Muscle layer of colon (tissue), 2 donors: ENCODE results near the gene GBE1.

Experiments
- H3K27ac ChIP-seq: one replicate; pipeline ENCODE4 v1.7.0; 2013; ENCODE audit warnings: low read depth, mild to moderate bottlenecking, low read length, moderate library complexity
- H3K27me3 ChIP-seq, 2 donors: one replicate each; pipeline ENCODE4 v1.7.0; 2013; ENCODE audit warnings: low read length in 2 of 2, mild to moderate bottlenecking in 2 of 2; ENCODE audit not compliant: insufficient read depth in 2 of 2, control insufficient read depth in 1 of 2
- H3K36me3 ChIP-seq: one replicate; pipeline ENCODE4 v1.7.0; 2013; ENCODE audit warnings: mild to moderate bottlenecking, low read length; ENCODE audit not compliant: insufficient read depth
- H3K4me1 ChIP-seq: one replicate; pipeline ENCODE4 v1.7.0; 2013; ENCODE audit warnings: mild to moderate bottlenecking, low read length; ENCODE audit not compliant: insufficient read depth
- H3K4me3 ChIP-seq, 2 donors: one replicate each; pipeline ENCODE4 v1.7.0; 2013; ENCODE audit warnings: low read length in 2 of 2, low read depth in 1 of 2, mild to moderate bottlenecking in 1 of 2, moderate library complexity in 1 of 2
- H3K9ac ChIP-seq: one replicate; pipeline ENCODE4 v1.7.0; 2013; ENCODE audit warnings: low read length
- H3K9me3 ChIP-seq: one replicate; pipeline ENCODE4 v1.7.0; 2013; ENCODE audit warnings: mild to moderate bottlenecking, low read length
- donor health status: abdominal sarcoma.
- donor health status: Adenocarcinoma of cecum.

GBE1 gene

DNA sequence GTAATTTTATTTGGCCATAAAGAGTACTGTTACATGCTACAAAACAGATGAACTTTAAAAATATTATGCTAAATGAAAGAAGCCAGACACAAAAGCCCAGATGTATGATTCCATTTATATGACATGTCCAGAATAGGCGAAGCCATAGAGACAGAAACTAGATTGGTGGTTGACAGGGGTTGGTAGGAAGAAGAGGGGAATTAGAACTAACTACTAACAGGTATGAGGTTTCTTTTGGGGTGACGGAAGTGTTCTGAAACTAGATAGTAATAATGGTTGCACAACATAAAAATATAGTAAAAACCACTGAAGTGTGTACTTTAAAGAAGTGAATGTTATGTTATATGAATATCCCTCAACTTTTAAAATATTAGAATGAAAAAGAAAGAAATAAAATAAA lies 66.1 kb downstream of the GBE1 start:
- H3K9ac ChIP-seq: no peak overlapping the region
- H3K4me1 ChIP-seq: no peaks in the 10 kb centered on the region
- H3K27me3 ChIP-seq: no peaks in the 10 kb centered on the region
- H3K36me3 ChIP-seq: no peaks in the 10 kb centered on the region
- H3K4me3 ChIP-seq: no peak overlapping the region
- H3K9me3 ChIP-seq: no peaks in the 10 kb centered on the region
- H3K27ac ChIP-seq: no peak overlapping the region

DNA sequence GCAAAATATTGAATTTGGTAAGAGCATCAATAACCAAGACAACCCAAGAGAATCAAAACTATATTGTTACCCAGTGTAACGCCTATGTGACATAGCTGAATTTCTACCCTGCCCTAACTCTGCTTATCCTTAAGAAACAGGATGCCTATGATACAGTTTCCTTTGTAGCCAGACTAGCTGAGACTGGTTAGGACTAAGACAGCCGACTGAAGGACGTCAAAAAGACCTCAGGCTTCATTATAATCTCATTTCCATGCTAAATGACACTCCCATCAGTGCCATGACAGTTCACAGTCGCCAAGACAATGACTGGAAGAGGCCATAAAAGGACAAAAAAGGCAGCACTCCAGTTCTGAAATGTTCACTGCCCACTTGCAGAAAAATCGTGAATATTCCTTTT lies 66.8 kb downstream of the GBE1 start:
- no peak overlapping the region for H3K27ac ChIP-seq
- H3K9me3 ChIP-seq: no peaks in the 10 kb centered on the region
- no peak overlapping the region for H3K4me3 ChIP-seq
- H3K9ac ChIP-seq: no peak overlapping the region
- H3K4me1 ChIP-seq: no peaks in the 10 kb centered on the region
- no peaks in the 10 kb centered on the region for H3K27me3 ChIP-seq
- H3K36me3 ChIP-seq: no peaks in the 10 kb centered on the region

DNA sequence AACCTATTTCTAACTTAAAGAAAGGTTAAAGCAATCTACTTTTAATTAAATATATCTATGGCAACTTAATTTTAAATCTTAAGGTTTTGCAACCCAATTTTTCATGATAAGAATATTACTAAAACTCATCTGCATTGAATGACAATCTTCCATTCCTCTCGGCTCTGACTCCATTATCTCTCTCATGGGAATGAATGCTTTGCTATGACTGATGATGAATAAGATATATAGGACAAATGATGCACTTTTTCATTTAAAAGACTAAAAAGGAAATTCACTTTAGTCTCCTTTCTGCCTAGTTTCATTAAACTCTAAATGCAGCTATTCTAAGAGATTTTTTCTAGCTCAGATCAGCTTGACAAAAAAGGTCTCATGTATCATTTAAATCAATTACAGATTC lies 68.7 kb downstream of the GBE1 start:
- H3K36me3 ChIP-seq: no peaks in the 10 kb centered on the region
- H3K9me3 ChIP-seq: no peaks in the 10 kb centered on the region
- H3K27ac ChIP-seq: no peak overlapping the region
- no peaks in the 10 kb centered on the region for H3K4me1 ChIP-seq
- no peaks in the 10 kb centered on the region for H3K27me3 ChIP-seq
- H3K4me3 ChIP-seq: no peak overlapping the region
- H3K9ac ChIP-seq: no peak overlapping the region

DNA sequence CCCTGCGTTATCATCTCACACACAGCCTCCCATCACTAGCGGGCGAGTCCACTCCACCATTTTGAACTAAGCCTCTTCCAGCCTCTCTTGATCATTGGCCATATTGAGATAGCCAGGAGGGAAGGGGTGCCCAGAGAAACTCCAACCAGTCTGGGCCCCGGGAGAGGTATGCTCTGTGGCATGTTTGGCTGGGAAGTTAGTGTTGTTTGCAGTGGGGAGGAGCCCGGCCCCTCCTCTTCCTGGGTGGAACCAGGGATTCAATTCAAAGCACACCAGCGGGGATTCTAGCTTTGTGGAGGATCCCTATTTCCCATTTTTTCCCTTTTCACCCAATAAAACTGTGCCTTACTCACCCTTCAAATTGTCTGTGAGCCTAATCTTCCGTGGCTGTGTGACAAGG lies 71.8 kb downstream of the GBE1 start:
- no peaks in the 10 kb centered on the region for H3K27me3 ChIP-seq
- H3K9me3 ChIP-seq: no peaks in the 10 kb centered on the region
- no peaks in the 10 kb centered on the region for H3K36me3 ChIP-seq
- no peak overlapping the region for H3K9ac ChIP-seq
- no peak overlapping the region for H3K4me3 ChIP-seq
- no peaks in the 10 kb centered on the region for H3K4me1 ChIP-seq
- H3K27ac ChIP-seq: no peak overlapping the region

DNA sequence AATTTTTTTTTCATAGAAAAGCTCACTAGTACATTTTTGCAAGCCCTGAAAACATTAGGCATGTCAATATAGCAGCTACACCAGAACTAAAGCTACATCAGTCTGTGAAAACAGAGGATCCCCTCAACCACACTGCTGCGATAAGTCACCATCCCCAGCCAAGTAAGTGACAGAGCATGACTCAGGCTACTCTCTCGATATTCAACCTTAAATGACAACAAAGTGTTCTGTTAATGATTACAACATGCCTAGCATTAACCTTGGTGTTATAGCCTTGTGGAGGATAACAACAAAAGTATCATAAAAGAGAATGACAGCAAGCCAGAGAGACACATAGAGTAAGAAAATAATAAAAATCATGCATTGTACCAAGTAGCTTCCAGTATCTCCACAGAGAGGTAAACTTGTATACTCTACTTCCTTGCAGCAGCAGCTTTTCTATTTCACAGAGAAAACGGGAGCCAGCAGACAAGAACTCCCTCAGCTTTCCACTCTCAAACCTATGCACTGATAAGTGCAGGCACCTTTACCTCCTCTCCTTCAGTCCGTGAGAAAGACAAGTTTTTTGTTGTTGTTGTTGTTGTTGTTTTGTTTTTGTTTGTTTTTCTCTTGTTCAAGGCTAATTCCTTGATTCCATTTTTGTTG lies 76.6 kb downstream of the GBE1 start:
- Histone ChIP-seq H3K27ac (no peak overlapping the region), H3K4me1 (no peaks in the 10 kb centered on the region), H3K4me3 (no peak overlapping the region), H3K36me3 (no peaks in the 10 kb centered on the region), H3K9ac (no peak overlapping the region), H3K27me3 (no peaks in the 10 kb centered on the region), H3K9me3 (no peaks in the 10 kb centered on the region)

DNA sequence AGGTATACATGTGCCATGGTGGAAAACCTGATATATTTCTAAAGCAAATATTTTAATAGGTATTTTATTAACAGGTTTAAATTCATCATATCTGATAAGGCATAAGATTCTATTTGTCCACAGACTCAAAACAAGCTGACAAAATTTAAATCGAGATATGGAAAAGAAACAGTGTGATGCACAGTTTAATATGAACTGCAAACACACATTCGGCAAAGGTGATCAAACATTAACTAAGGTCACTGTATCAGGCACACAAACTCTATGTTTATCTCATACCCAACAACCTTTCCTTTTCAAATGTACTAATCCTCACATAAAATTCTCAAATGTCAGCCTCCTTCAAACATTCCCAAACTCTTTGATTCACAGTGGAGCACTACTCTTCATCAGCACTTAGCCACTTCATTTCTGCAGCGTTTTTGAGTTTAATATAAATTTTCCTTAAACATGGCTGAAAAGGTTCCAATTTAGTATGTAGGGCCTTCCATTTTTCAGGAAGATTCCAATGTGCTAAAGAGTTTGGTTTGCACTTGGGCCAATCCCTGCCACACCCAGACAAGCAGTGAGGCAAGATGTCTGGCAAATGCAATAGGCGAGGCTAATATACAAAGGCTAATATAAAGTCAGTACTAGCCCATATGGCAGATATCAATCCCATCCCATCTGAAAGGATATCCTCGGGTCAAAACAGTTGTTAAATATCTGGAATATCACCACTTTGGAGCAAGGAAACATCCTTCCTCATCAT lies 84.6 kb downstream of the GBE1 start:
- Histone ChIP-seq H3K27ac (no peak overlapping the region), H3K9me3 (no peaks in the 10 kb centered on the region), H3K36me3 (no peaks in the 10 kb centered on the region), H3K4me1 (no peaks in the 10 kb centered on the region), H3K27me3 (no peaks in the 10 kb centered on the region), H3K4me3 (no peak overlapping the region), H3K9ac (no peak overlapping the region)

DNA sequence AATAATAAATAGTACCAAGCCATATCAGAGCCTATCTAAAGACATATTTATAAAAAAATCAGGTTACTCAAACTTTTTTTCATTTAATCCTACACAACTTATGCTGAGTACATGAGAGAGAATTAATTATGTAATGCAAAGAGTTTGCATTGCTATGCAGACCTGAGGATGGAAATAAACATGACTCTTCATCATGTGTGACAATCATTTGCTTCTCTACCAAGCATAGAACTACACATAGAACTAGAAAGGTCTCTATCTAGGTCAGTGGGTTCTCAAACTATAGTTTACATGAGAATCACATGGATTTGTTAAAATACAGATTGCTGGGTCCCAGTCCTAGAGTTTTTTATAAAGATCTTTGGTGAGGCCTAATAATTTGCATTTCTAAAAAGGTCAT lies 86.8 kb downstream of the GBE1 start:
- Histone ChIP-seq H3K4me1 (no peaks in the 10 kb centered on the region), H3K9ac (no peak overlapping the region), H3K9me3 (no peaks in the 10 kb centered on the region), H3K27ac (no peak overlapping the region), H3K4me3 (no peak overlapping the region), H3K36me3 (no peaks in the 10 kb centered on the region), H3K27me3 (no peaks in the 10 kb centered on the region)

DNA sequence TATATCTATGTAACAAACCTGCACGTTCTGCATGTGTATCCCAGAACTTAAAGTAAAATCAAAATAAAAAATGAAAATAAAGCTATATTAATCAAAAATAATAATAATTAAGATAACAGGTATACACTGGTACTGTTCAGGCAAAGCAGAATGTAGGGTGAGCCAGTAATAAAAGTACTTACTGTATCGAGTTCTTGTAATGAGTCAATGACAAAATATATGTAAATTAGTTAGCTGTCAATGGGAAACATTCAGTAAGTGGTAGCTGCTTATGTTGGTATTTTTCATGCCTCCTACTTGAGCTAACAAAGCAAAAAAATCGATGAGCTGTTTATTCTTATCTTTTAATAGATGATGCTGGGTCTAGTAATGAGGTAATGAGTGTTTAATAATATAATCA lies 93.2 kb downstream of the GBE1 start:
- Histone ChIP-seq H3K9ac (no peak overlapping the region), H3K27me3 (no peaks in the 10 kb centered on the region), H3K27ac (no peak overlapping the region), H3K4me1 (no peaks in the 10 kb centered on the region), H3K9me3 (no peaks in the 10 kb centered on the region), H3K4me3 (no peak overlapping the region), H3K36me3 (no peaks in the 10 kb centered on the region)

DNA sequence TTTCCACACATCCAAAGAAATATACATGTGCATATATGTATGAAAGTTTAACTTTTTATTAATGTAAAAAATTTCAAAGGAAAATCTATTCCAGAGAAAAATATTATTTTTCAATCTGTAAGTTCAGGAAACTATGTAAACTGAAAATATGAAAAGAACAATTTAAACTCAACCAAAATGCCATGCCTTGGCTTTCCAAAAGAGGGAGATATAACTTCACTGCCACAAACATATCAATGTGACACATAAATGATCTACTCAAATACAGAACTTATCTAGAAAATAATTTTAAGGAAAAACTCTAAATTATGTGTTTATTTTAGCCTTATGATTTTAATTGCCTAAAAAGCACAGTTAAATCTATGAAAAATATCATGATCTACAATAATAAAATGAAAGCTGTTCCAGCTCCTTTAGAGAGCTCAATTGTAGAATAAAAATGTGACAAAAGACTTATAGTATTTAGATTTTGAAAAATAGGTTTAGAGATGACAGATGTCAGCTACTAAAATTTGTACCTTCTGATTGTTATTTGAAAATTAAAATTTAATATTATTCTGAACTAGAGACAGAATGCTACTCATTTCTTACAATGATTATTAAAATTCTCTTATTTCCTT lies 94.8 kb downstream of the GBE1 start:
- Histone ChIP-seq H3K27ac (no peak overlapping the region), H3K36me3 (no peaks in the 10 kb centered on the region), H3K27me3 (no peaks in the 10 kb centered on the region), H3K9me3 (no peaks in the 10 kb centered on the region), H3K9ac (no peak overlapping the region), H3K4me1 (no peaks in the 10 kb centered on the region), H3K4me3 (no peak overlapping the region)

DNA sequence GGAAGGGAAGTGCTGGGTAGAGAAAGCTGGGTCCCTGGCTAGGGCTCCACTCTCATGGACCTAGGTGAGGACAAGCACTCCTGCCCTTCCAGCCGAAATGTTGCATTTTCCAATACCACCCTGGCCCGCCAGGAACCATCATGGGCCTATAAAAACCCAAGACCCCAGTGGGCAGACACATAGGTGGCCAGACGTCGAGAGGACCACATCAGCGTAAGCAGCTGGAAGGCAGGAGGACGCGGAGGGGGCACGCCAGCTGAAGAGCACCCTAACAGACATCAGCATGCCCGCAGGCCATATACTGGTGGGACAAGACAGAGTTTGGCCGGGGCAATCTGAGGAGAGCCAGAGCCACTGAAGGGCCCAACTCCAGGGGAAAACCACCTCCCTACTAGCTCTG lies 98.3 kb downstream of the GBE1 start:
- Histone ChIP-seq H3K27me3 (no peaks in the 10 kb centered on the region), H3K9me3 (no peaks in the 10 kb centered on the region), H3K4me1 (no peaks in the 10 kb centered on the region), H3K9ac (no peak overlapping the region), H3K27ac (no peak overlapping the region), H3K4me3 (no peak overlapping the region), H3K36me3 (no peaks in the 10 kb centered on the region)

DNA sequence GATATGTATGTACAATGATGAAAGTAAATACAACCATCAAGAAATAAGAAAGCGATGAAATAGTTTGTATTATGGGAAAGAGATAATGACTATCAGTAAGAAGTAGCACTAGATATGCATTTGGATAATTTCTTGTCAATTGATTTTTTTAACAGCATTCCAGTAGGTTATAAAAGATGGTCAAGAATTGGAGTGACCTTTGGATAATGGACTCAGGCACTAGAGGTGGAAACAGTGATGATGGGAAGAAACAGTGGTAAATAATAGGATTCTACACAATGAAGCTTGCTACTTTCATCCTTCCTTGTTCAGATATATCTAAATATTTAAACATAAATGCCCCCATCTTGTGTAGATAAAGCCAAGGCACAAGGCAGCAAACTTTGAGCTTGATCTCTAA lies 101.4 kb downstream of the GBE1 start:
- Histone ChIP-seq H3K4me1 (no peaks in the 10 kb centered on the region), H3K4me3 (no peak overlapping the region), H3K9ac (no peak overlapping the region), H3K27ac (no peak overlapping the region), H3K27me3 (no peaks in the 10 kb centered on the region), H3K9me3 (no peaks in the 10 kb centered on the region), H3K36me3 (no peaks in the 10 kb centered on the region)
